DOHH2 (cell line): ENCODE measurements around the gene BCL11B.

Source experiments
- EZH2phosphoT487 ChIP-seq: fragments of 200-600 bp; sonication (generic); IDR thresholded peaks from 2 replicates; pipeline ENCODE4 v1.6.1; 2017; ENCODE audit warnings: borderline replicate concordance, mild to moderate bottlenecking, antibody characterized with exemption, low read length, moderate library complexity, mixed read lengths
- TF ChIP-seq, protein P1 (sequence below): fragments of 200-600 bp; sonication (generic); IDR thresholded peaks from one replicate; pipeline ENCODE4 v1.5.1; 2014; ENCODE audit warnings: antibody characterized with exemption, mild to moderate bottlenecking, low read depth, low read length; ENCODE audit not compliant: poor library complexity, severe bottlenecking

DNA sequence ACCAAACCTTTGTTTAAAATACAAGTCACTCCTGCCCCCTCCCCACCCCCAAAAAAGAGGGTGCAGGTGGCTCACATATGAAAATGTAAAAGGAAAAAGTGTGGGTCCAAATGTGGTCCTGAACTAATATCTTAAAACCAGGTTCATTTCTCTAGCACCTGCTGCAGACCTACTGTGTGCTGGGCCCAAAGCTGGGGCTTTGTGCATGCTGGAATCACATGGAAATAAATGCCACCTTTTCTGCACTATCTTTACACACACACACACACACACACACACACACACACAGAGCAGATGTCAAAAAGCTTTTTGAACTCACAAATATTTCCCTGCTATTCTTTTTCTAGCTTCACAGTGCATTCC lies 3.2 kb upstream of the BCL11B start:
- TF ChIP-seq, protein P1, sequence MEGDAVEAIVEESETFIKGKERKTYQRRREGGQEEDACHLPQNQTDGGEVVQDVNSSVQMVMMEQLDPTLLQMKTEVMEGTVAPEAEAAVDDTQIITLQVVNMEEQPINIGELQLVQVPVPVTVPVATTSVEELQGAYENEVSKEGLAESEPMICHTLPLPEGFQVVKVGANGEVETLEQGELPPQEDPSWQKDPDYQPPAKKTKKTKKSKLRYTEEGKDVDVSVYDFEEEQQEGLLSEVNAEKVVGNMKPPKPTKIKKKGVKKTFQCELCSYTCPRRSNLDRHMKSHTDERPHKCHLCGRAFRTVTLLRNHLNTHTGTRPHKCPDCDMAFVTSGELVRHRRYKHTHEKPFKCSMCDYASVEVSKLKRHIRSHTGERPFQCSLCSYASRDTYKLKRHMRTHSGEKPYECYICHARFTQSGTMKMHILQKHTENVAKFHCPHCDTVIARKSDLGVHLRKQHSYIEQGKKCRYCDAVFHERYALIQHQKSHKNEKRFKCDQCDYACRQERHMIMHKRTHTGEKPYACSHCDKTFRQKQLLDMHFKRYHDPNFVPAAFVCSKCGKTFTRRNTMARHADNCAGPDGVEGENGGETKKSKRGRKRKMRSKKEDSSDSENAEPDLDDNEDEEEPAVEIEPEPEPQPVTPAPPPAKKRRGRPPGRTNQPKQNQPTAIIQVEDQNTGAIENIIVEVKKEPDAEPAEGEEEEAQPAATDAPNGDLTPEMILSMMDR, result no peak
- no peak for TF ChIP-seq EZH2phosphoT487
